Cerebellar cortex (tissue), 1 donor: Measurements from ENCODE around the gene GNG12.

Experiments
- DNase-seq: peaks from one replicate; pipeline ENCODE4 v3.0.0-alpha.2; 2015; ENCODE audit warnings: low spot score

GNG12 gene

GRCh38 chr1:67840449-67840848, 7.2 kb upstream of the GNG12 start:
- no peak for DNase-seq

- DNase-seq: no peak
These were observed 6.6 kb upstream of the GNG12 start for GRCh38 chr1:67839826-67840225.

- DNase-seq: no peak
These were observed 5.1 kb upstream of the GNG12 start for GRCh38 chr1:67838180-67838910.

GRCh38 chr1:67836769-67837168, 3.5 kb upstream of the GNG12 start:
- DNase-seq: no peak

GRCh38 chr1:67835663-67836452, 2.6 kb upstream of the GNG12 start:
- DNase-seq: no peak

- no peak for DNase-seq
These were observed 1.1 kb upstream of the GNG12 start for GRCh38 chr1:67834246-67834877.

- DNase-seq: no peak
These were observed 304 bp upstream of the GNG12 start for GRCh38 chr1:67833602-67833940.

GRCh38 chr1:67831850-67832513, 1.3 kb downstream of the GNG12 start:
- no peak for DNase-seq

- DNase-seq: no peak
These were observed 2.1 kb downstream of the GNG12 start for GRCh38 chr1:67830928-67831830.

- no peak for DNase-seq
These were observed 3.0 kb downstream of the GNG12 start for GRCh38 chr1:67830226-67830625.

- no peak for DNase-seq
These were observed 5.6 kb downstream of the GNG12 start for GRCh38 chr1:67827688-67828087.

- no peak for DNase-seq
These were observed 7.7 kb downstream of the GNG12 start for GRCh38 chr1:67825591-67825990.

- DNase-seq: no peak
These were observed 8.5 kb downstream of the GNG12 start for GRCh38 chr1:67824766-67825165.

- no peak for DNase-seq
These were observed 9.7 kb downstream of the GNG12 start for GRCh38 chr1:67823615-67824014.

- no peak for DNase-seq
These were observed 12.0 kb downstream of the GNG12 start for GRCh38 chr1:67821263-67821662.

- no peak for DNase-seq
These were observed 14.5 kb downstream of the GNG12 start for GRCh38 chr1:67818725-67819301.

GRCh38 chr1:67818162-67818561, 15.1 kb downstream of the GNG12 start:
- no peak for DNase-seq

- DNase-seq: no peak
These were observed 15.9 kb downstream of the GNG12 start for GRCh38 chr1:67817319-67817718.

GRCh38 chr1:67816506-67816905, 16.8 kb downstream of the GNG12 start:
- DNase-seq: no peak

- DNase-seq: no peak
These were observed 17.2 kb downstream of the GNG12 start for GRCh38 chr1:67816095-67816475.
